PC-3 (cell line): ENCODE measurements around the gene ZNF738.

ENCODE experiments used
- CTCF ChIP-seq: fragments of 300-600 bp; sonication (generic); conservative IDR thresholded peaks from 2 replicates; pipeline ENCODE4 v1.5.1; 2017; ENCODE audit warnings: antibody characterized with exemption, low read depth, mild to moderate bottlenecking, low read length
- EZH2phosphoT487 ChIP-seq: fragments of 300-600 bp; sonication (generic); IDR thresholded peaks from 2 replicates; pipeline ENCODE4 v1.6.1; 2018; ENCODE audit warnings: mild to moderate bottlenecking, antibody characterized with exemption, low read length, borderline replicate concordance

GRCh38 chr19:21362291-21362690 is 3.5 kb downstream of the ZNF738 start:
- no peak for TF ChIP-seq CTCF
- TF ChIP-seq EZH2phosphoT487, result no peak
